BJ (cell line): ENCODE measurements around the gene CLDN17. TPM values are rescaled to one million over a fixed set of nuclear protein-coding genes. Genes with fewer than 3 reads are reported as not detected.

ENCODE experiments used
- CTCF ChIA-PET: fragments of 350-600 bp; formaldehyde crosslinking; extraction: SDS; loops from one replicate; lab custom pipeline; 2021; ENCODE audit warnings: antibody characterized with exemption, inconsistent platforms; lab: Yijun Ruan, JAX
- POLR2A ChIA-PET: fragments of 300-600 bp; sonication (Branson Sonifier 250); formaldehyde crosslinking; extraction: SDS; loops from one replicate; lab custom pipeline; 2021; ENCODE audit warnings: antibody characterized with exemption; lab: Charles Lee
- DNase-seq: peaks from one replicate; pipeline ENCODE4 v3.0.0-alpha.2; 2011; ENCODE audit warnings: low read depth
- H3K27me3 ChIP-seq: 2 replicates; pipeline ENCODE4 v1.6.0; 2011; ENCODE audit warnings: low read length; ENCODE audit not compliant: control insufficient read depth, insufficient read depth
- H3K36me3 ChIP-seq: 2 replicates; pipeline ENCODE4 v1.5.1; 2011; ENCODE audit warnings: low read length; ENCODE audit not compliant: control insufficient read depth, insufficient read depth
- H3K4me3 ChIP-seq: 2 replicates; pipeline ENCODE4 v1.5.1; 2011; ENCODE audit warnings: low read depth, mild to moderate bottlenecking, control low read depth, low read length
- CTCF ChIP-seq: IDR thresholded peaks from 2 replicates; pipeline ENCODE4 v1.5.1; 2011; ENCODE audit warnings: low read depth, mild to moderate bottlenecking, control low read depth, inconsistent platforms, low read length, moderate library complexity; ENCODE audit not compliant: insufficient read depth
- polyA plus RNA-seq: library from polyadenylated mRNA; depleted of rRNA; stranded (reverse); fragments of >200 nt; gene quantifications from 2 replicates; pipeline ENCODE4 v1.2.3, GENCODE V29; 2011; rRNA removed

The CLDN17 gene
- polyA plus RNA-seq, 1 experiment: not detected

GRCh38 chr21:30129246-30129645, 37.4 kb downstream of the CLDN17 start:
- H3K36me3 ChIP-seq: no peaks in the 10 kb centered on the region
- H3K27me3 ChIP-seq: no peaks in the 10 kb centered on the region
- H3K4me3 ChIP-seq: no peak overlapping the region
- no peak for DNase-seq
- CTCF ChIA-PET: no interaction called here
- POLR2A ChIA-PET: no interaction called here
- TF ChIP-seq CTCF: no peak

- H3K27me3 ChIP-seq: no peaks in the 10 kb centered on the region
- no peaks in the 10 kb centered on the region for H3K36me3 ChIP-seq
- no peak for DNase-seq
- ChIA-PET CTCF (no interaction called here), POLR2A (no interaction called here)
- H3K4me3 ChIP-seq: no peak overlapping the region
- no peak for TF ChIP-seq CTCF
Observed at GRCh38 chr21:30126576-30126975, 40.0 kb downstream of the CLDN17 start.

GRCh38 chr21:30117631-30118030, 49.0 kb downstream of the CLDN17 start:
- Histone ChIP-seq H3K27me3 (no peaks in the 10 kb centered on the region), H3K36me3 (no peaks in the 10 kb centered on the region), H3K4me3 (no peak overlapping the region)
- CTCF ChIA-PET: no interaction called here
- POLR2A ChIA-PET: no interaction called here
- TF ChIP-seq CTCF: no peak
- no peak for DNase-seq

- CTCF ChIA-PET: interaction anchor here (1.0 kb wide), 1 partner anchor 23 kb away, joined by 7 read pairs; no protein-coding TSS in a partner anchor
- no peaks in the 10 kb centered on the region for H3K27me3 ChIP-seq
- no peak for DNase-seq
- no peak for TF ChIP-seq CTCF
- POLR2A ChIA-PET: no interaction called here
- H3K4me3 ChIP-seq: no peak overlapping the region
- H3K36me3 ChIP-seq: no peaks in the 10 kb centered on the region
Observed at GRCh38 chr21:30116479-30116878, 50.1 kb downstream of the CLDN17 start.

Other genes starting within 250 kb of the CLDN17 start
- 0.04 and 0.07 TPM in 2 replicates for gene GRIK1, start 226.8 kb downstream of the CLDN17 start, polyA plus RNA-seq
- gene CLDN8, start 49.3 kb upstream of the CLDN17 start, polyA plus RNA-seq: not detected in 2 replicates
- not detected in 2 replicates for gene KRTAP24-1, start 116.1 kb upstream of the CLDN17 start, polyA plus RNA-seq
- not detected in 2 replicates for gene KRTAP25-1, start 122.7 kb upstream of the CLDN17 start, polyA plus RNA-seq
- gene KRTAP26-1, start 153.5 kb upstream of the CLDN17 start, polyA plus RNA-seq: not detected in 2 replicates
- gene KRTAP27-1, start 170.9 kb upstream of the CLDN17 start, polyA plus RNA-seq: not detected in 2 replicates
- gene KRTAP23-1, start 181.8 kb upstream of the CLDN17 start, polyA plus RNA-seq: not detected in 2 replicates
- gene KRTAP13-2, start 205.5 kb upstream of the CLDN17 start, polyA plus RNA-seq: not detected in 2 replicates
- not detected in 2 replicates for gene KRTAP13-1, start 229.2 kb upstream of the CLDN17 start, polyA plus RNA-seq